Ishikawa (cell line): ENCODE data around the gene BRD7.

ENCODE experiments used
- CREB1 ChIP-seq: IDR thresholded peaks from 2 replicates; pipeline ENCODE4 v1.6.1; 2012; ENCODE audit warnings: low read depth
- EP300 ChIP-seq: IDR thresholded peaks from 2 replicates; pipeline ENCODE4 v1.6.1; 2012; ENCODE audit warnings: borderline replicate concordance
- TAF1 ChIP-seq: IDR thresholded peaks from 2 replicates; pipeline ENCODE4 v1.6.1; 2012; ENCODE audit warnings: low read depth, mild to moderate bottlenecking
- TF ChIP-seq, protein P1 (sequence below): IDR thresholded peaks from 2 replicates; pipeline ENCODE4 v1.6.1; 2012
- TF ChIP-seq, protein P2 (sequence below): IDR thresholded peaks from 2 replicates; pipeline ENCODE4 v1.6.1; 2012; ENCODE audit warnings: low read depth, mild to moderate bottlenecking

DNA sequence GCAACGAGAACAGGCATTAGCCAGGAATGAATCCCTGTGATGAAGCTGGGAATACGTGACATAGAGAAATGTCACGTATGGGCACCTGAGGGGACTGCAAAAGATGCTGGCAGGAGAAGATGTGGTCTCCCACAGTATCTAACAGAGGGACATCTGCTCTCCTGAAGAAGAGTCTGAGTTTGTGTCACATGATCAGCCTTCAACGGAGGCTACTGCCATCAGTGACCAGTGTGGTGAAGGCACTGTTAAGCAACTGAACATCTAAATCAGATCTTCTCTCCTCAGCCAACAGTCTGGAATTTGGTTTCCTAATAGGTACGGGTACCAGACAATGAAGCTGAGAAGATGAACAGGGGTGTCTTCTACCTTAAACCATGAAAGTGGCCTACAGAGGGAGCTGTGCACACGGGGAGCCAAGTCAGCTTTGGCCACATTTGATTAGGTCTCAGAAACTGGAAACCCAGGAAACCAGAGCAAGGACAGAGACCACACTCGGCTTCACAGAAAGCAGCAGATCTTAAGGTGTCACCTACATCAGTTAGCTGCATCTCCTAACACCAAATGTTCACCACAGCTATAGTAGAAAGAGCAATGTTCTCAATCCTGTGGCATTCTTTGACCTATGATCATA, 41.8 kb downstream of the BRD7 start:
- TF ChIP-seq EP300 (no peak), CREB1 (no peak), TAF1 (no peak)
- TF ChIP-seq, protein P1, sequence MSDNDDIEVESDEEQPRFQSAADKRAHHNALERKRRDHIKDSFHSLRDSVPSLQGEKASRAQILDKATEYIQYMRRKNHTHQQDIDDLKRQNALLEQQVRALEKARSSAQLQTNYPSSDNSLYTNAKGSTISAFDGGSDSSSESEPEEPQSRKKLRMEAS = no peak
- TF ChIP-seq, protein P2, sequence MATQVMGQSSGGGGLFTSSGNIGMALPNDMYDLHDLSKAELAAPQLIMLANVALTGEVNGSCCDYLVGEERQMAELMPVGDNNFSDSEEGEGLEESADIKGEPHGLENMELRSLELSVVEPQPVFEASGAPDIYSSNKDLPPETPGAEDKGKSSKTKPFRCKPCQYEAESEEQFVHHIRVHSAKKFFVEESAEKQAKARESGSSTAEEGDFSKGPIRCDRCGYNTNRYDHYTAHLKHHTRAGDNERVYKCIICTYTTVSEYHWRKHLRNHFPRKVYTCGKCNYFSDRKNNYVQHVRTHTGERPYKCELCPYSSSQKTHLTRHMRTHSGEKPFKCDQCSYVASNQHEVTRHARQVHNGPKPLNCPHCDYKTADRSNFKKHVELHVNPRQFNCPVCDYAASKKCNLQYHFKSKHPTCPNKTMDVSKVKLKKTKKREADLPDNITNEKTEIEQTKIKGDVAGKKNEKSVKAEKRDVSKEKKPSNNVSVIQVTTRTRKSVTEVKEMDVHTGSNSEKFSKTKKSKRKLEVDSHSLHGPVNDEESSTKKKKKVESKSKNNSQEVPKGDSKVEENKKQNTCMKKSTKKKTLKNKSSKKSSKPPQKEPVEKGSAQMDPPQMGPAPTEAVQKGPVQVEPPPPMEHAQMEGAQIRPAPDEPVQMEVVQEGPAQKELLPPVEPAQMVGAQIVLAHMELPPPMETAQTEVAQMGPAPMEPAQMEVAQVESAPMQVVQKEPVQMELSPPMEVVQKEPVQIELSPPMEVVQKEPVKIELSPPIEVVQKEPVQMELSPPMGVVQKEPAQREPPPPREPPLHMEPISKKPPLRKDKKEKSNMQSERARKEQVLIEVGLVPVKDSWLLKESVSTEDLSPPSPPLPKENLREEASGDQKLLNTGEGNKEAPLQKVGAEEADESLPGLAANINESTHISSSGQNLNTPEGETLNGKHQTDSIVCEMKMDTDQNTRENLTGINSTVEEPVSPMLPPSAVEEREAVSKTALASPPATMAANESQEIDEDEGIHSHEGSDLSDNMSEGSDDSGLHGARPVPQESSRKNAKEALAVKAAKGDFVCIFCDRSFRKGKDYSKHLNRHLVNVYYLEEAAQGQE = no peak
